GM18520 (cell line): Measurements from ENCODE around the gene PTGES.

Experiments
- ATAC-seq: cut with Tn5 transposase; IDR thresholded peaks from one replicate; pipeline ENCODE4 v1.9.1; 2021; ENCODE audit not compliant: unreplicated experiment

The PTGES gene

DNA sequence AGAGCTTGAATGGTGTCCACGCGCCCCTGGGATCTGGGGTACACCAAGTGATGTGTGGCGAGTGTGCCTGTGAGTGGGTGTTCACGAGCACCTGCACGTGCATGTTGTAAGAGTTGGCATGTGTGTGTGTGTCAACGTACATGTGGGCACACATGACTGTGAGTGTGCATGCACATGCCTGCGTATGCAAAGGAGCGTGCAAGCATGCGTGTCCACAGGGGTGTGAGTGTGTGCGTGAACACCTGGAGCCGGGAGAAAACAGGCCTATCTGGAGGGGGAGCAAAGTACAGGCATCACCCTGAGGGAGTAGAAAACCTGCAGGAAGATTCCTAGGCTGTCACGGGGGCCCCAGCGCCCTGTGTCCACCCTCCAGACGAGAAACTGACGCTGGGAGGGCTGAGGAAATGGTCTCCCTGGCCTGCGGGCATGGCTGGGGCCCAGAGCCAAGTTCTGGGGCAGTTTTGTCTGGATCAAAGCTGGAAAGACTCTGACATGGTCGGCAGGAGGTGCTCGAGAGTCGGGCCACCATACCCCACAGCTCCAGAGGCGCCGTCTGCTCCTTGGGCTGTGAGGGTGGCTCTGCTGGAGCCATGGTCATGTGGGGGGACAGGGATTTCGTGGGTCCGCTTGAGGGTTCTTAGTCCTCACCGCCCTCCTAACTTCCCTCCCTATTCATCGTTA, 31.8 kb downstream of the PTGES start:
- ATAC-seq, result no peak

- no peak for ATAC-seq
Observed at GRCh38 chr9:129720181-129720864, 32.5 kb downstream of the PTGES start.

- no peak for ATAC-seq
Observed at GRCh38 chr9:129719135-129719534, 33.7 kb downstream of the PTGES start.

DNA sequence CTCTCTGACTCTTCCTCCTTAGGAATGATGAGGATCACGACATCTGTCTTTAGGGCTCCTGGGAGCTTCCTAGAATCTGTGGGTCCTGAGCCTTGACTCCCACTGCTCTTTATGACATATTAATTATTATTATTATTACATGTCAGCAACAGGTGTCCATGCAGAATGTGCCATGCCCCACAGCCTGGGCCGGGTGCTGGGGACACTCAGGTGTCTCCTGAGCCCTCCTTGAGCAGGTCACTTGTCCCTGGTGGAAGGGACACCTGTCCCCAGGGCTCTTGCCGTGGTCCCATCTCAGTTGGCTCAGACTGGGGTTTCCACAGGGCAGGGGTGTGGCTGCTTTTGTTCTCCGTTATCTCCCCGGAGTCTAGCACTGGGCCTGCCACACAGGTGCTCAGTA, 34.2 kb downstream of the PTGES start:
- ATAC-seq, result no peak

DNA sequence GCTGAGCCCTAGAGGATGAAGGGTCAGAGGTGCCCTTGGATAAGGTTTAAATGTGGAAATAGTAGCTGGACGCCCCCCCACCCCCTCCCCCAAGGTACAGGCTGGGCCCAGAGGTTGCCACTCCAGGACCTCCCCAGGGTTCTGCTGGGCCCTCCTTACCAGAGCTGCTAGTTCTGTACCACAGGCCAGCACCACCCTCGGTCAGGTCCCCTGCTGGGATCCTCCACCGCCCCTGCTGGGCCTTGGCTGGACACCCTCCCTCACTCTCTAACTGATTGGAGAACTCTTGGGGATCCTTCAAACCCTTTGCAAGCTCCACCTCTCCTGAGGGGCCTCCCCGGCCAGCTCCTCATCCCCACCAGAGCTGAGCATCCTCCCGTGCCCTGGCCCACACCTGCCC, 34.9 kb downstream of the PTGES start:
- ATAC-seq, result no peak

DNA sequence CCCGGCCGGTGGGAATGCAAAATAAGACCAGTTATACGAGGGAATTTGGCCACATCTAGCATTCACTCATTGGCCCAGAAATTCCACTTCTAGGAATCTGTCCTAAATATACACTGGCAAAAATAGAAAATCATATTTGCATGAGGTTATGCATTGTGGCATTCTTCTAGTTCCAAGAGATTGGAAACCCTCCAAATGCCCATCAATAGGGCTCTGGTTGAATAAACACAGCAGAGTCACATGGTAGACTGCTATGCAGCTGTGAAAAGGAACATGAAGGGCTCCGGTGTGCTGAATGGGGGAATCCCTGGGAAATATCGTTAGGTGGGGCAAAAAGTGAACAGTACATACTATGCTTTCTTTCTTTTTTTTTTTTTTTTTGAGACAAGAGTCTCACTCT, 36.8 kb downstream of the PTGES start:
- no peak for ATAC-seq

DNA sequence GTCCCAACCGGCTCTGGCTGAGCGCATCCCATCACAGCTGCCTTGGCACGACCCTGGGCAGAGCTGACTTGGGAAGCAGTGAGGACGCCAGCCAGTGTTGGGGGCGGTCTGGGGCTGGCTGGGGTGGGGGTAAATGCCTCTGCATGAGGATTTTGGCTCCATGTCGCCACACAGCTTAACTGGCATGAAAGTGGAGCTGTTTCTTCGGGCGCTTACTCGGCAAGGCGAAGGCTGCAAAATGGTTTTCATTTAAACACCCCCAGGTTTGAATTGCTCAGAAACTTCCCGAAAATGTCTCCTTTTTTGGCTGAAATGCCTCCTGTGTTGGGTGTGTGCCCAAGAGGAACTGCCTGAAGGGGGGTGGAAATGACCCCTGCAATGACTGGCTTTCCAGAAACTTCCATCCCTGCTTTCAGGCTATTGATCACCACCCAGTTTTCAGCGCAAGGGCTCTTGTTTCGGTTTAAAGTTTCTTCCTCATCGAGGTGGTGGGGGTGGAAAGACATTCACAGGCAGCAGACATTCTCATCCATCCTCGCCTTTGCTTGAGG, 38.3 kb downstream of the PTGES start:
- no peak for ATAC-seq

DNA sequence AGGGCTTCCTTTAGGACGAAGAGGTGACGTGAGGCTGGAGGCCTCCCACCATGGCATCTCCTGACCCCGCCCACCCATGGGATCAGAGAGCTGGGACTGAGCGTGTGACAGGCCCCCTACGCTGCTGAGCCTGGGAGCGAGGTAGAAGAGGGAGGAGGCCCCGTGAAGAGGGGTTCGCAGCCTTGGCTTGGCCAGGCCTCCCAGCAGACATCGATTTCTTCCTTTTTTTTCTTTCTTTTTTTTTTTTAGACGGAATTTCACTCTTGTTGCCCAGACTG, 39.5 kb downstream of the PTGES start:
- ATAC-seq, result no peak

GRCh38 chr9:129712634-129713401, 40.0 kb downstream of the PTGES start:
- ATAC-seq, result no peak

DNA sequence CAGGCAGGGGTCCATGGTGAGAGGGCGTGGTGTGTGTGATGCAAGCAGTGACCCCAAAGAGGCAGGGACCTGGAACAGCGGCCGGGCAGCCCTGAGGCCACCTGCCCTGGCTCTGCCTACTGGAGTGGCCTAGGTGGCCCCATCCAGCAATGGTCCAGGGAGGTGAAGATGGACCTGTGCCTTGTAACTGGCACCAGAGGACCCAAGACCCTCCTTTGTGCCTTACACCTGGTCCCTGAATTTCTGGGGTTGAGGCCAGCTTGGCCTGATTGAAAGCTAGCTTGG, 42.7 kb downstream of the PTGES start:
- ATAC-seq, result no peak

GRCh38 chr9:129709438-129710168, 43.2 kb downstream of the PTGES start:
- no peak for ATAC-seq

DNA sequence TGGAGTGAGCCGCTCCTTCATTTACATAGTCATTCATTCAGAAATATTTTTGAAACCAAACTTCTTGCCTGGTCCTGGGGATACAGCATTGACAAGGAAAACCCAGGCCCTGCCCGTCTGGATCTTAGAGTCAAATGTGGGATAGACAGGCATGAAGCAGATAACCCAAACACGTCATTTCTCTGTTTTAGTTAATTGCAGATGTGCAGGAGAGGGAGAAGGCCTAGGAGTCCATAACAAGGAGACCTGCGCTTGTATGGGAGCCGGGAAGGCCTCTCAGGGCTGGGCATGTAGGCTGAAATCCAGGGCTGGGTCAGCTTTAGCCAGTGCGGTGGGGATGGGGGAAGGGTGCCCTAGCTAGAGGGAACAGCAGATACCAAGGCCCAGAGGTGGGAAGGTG, 44.0 kb downstream of the PTGES start:
- ATAC-seq, result no peak

DNA sequence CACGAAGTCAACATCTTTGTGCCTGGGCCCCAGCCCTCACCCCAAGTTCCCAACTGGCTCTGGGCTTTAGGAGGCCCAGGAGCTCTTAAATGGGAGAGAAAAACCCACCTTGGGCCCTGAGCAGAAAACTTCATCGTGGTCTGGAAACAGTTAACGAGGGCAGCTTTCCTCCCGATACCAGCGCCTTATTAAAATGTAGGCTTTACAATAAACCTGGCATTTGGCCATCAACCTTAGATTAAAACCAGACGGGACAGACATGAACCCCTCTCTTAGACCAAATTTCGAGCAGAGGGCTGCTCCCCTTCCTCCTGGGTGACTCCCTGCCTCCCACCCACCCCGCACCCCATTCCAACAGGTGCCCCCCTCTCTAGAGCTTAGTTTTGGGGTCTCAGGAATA, 48.0 kb downstream of the PTGES start:
- ATAC-seq, result no peak

- ATAC-seq, result no peak
Observed at GRCh38 chr9:129703667-129704355, 49.0 kb downstream of the PTGES start.

DNA sequence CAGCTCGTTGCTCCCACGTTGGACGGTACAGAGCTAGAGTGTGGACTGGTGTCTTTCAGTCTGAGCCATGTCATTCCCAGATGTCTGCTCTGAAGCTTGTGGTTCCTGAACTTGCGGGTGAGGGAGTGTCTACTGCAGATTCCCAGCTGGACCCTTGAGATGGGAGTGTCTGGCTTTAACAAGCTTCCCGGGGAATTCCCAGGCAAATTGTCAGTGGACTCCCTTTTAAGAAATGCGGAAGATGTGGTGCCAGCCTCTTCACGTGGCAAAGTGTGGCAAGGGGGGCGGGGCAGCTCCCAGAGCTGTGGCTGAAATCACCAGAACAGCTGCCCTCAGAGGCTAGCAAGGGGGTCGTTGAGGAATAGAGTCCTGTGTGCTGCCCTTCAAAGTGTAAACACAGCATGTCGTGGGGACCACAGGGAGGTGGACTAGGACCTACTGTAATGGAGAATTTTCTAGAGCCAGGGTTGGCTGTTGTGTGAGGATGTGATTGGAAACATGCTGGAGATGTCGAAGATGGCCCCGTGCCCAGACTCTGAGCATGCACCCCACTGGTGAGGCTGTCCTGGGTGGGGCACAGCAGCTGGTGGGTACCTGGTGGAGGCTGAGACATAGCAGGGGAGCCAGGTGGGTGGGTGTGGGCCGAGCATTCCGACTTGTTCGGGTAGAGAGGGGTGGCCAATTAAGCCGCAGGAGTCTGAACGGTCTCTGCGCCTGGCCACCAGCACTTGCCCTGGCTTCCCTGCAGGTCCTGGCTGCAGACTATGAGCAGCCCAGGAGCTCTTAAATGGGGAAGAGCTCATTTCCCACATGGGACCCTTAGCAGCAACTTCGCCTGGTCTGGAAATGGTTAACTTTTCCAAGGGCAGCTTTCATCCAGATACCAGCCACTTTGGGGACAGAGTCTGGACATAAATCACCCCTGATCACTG, 50.0 kb downstream of the PTGES start:
- ATAC-seq, result no peak

DNA sequence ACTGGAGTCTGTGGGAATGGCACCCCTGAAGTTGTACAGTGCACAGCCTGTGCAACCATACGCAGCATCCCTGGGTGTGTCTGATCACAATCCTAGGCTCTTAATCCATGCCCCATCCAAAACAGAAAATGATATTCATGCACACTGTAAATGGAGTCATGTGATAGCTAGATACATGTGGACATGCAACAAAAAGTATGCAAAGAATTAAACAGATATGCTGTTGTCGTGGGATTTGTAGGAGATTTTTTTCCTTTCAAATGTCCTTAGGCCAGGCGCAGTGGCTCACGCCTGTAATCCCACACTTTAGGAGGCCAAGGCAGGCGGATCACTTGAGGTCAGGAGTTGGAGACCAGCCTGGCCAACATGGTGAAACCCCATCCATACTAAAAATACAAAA, 51.3 kb downstream of the PTGES start:
- no peak for ATAC-seq

DNA sequence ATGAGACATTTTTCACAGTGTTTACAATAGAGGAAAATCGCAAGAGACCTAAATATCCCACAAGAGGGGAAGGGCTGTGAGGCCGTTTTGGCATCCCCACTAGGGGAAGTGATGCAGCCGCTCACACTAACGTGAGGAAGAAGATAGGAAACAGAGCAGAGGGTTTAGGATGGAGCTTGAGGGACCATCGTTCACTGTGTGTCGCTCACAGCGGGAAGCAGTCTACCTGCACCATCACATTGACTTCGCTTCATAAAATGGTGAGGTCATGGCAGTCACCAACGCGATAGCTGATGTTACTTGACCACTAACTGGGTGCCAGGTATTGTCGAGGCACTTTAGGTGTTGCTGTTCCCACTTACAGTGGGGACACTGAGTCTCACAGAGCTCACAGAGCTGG, 51.8 kb downstream of the PTGES start:
- no peak for ATAC-seq

- ATAC-seq, result no peak
Observed at GRCh38 chr9:129698254-129698757, 54.5 kb downstream of the PTGES start.

DNA sequence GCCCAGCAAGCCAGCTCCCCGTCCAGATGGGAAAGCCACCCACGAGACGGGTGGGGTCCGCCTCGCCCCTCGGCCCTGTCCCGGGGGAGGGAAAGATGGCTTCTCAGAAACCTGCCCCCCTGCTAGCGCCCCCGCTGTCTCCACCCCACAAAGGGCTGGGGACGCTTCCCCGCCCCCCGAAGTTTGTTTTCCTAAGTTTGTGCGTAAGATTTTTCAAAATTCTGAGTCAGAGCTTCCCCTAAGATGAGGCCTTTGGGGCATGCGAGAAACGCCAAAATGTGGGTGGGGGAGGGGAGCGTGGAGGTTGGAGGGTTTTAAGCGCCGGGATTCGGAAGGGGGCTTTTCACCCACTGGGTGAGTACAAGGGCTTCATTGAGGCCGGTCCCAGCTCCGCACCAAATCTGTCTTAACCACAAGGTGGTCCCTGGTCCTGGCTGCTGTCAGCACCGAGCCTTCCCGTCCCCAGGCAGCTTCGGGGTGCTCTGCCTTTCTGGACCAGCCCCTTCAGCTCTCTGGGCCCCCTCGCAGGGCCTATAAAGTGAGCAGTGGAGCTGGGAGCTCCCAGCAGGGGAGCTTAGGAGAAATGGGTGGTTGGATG, 55.1 kb downstream of the PTGES start:
- no peak for ATAC-seq
